Islet of Langerhans (tissue), 1 donor: ENCODE results near the gene MPPED2.

Experiments used
- FAIRE-seq: peaks from one replicate; lab custom pipeline; 2011; peaks lifted over from hg19 to GRCh38; lab: Jason Lieb, UNC

MPPED2 gene

DNA sequence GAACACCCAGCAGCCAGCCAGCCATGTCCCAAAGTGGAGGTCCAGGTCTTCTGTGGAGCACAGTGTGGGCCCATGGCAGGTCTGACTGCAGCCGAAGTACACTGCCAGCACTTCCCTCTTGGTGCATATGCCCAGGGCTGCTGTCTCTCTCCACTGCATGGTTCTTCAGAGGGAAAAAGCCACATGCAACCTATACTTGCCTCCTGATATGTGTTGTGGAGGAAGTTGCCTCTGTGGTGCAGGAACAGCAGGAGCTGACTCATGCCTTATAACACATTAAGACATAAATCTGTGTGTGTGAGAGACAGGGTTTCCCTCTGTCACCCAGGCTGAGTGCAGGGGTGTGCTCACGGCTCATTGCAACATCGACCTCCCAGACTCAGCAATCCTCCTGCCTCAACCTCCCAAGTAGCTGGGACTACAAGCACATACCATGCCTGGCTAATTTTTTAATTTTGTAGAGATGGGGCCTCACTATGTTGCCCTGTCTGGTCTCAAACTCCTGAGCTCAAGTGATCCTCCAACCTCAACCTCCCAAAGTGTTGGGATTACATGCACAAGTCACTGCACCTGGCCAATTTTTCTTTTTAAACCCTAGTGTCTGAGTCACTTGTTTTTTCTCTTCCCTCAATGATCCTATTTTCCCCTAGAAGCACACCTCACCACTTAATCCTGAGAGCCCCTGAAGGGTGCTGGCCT is 98.8 kb downstream of the MPPED2 start:
- FAIRE-seq = no peak

DNA sequence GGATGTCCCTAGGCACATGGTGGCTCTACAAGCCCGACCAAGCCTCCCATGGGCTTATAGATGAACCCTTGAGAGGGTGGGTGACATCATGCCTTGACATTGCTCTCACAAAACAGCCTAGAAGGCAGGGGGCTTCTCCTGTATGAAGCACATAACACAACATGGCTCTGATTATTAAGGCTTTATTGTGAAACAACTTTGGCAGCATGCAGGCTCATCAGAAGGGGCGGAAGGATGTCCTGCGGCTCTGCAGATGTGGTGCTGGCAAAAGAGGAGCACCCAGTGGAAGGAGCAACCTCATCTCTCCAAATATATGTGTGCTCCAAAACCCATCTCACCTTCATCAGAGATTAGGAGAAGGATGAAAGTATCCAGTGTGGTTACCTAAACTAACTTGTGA is 100.4 kb downstream of the MPPED2 start:
- FAIRE-seq = no peak

DNA sequence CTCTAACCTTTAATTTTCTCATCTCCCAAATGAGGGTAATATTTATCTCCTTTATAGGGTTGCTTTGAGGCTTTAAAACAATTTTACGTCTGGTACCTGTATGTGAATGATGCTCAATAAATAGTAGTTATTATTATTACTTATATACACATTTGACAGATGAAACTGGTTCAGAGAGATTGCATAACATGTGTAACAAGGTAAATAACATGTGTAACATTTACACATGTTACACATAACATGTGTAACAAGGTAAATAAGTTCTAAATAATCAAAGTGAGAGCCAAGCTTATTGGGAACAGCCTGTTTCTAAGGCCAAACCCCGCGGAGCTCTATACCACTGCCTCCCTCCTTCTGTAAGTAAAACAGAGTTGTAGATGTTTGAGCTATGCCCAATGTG is 100.9 kb downstream of the MPPED2 start:
- FAIRE-seq = no peak

DNA sequence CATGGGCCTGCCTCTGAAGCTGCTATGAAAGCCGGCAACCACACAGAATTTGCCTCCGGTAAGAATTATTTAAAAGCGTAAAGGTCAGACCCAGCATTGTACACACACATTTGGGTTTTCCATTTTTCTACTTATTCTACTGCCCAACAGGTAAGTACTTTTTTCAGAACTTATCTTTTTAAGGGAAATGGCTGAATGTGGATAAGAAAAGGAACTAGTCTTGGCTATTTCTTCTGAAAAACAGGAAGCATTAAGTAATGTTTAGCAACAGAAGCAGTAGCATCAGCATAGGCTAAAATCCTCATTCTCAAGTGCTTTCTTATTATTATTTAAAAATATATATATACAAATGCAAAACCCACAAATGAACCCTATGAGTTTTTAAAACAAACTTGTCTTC is 103.1 kb downstream of the MPPED2 start:
- no peak for FAIRE-seq

DNA sequence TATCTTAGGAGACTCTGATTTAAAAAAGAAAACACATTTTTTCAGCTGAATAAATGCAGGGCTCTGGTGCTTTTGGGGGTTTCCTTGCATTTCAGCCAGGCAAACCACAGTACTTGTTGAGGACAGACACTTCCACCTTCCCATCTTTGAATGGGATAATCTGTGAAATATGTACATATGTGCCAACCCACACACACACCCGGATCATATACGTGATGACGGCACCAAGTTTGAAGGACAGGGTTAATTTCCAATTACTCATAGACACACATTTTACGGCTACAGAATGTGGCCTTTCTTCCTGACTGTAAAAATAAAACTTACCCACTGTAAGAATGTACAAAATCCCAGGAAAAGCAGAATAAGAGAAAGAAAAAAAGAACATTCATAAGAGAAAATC is 104.4 kb downstream of the MPPED2 start:
- no peak for FAIRE-seq

DNA sequence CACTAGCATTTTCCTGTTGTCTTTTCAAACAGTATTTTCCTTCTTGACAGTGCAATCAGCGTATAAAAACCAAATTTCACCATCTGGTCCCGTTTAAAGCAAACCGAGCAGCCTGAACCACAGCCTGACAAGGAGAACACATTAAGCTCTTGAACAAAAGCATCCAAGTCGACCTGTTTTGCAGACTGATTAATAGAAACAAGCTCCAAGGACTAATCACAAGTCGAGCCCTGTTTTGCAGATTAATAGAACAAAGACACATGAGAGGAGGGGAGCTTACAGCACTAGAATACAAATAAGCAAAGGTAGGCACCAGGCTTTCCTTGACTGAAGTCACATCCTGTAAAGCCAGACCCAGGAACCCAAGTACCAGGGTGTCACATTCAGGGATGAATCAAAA is 104.8 kb downstream of the MPPED2 start:
- peak; percentile 24 for FAIRE-seq

DNA sequence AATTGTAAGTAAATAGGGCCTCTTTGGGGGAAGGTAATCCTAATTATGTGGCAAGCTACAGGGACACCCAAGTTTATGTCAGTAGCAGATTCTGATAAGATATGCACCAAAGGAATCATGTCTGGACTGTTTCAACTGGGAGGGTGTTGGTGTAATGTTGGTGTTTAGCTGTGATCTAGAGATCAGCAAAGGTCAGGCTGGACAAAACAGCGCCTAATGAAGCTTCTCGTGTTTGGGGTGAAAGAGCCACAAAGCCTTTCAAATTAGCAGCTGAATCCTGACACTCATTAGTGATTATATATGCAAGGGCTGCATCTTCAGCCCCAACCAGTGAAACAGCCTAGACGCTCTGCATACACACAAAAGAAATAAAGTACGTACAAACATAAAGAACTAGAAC is 106.3 kb downstream of the MPPED2 start:
- FAIRE-seq = no peak

DNA sequence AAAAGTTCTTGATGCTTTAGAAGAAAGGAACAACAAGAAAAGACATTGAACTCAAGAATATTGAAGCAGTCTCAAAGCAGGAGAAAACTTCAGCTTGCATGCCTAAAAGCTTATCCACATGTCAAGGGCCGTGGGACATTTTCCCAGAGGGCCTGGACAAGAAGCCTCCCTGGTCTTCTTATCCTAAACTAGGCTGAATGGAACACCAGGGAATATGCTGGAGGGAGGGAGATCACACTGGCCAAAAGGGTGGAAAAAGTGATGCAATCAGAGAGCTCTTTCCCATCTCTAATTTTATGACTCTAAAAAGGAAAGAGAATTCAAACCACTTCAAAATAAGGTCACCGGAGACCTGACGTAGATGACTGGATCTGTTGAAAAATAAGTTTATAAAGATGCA is 107.2 kb downstream of the MPPED2 start:
- no peak for FAIRE-seq

DNA sequence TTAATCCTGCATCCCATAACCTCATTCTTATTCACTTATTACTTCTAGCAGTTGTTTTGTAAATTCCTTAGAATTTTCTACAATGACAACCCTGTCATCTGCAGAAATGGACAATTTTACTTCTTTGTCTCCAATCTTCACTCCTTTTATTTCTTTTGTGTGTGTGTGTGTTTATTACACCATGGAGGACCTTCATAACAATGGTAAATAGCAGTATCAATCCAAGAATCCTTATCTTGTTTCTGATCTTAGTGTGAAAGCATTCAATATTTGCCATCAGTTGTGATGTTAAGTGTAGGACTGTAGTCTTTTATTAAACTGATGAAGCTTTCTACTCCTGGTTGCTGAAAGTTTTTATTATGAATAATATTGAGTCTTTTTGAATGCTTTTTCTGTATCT is 109.1 kb downstream of the MPPED2 start:
- no peak for FAIRE-seq

DNA sequence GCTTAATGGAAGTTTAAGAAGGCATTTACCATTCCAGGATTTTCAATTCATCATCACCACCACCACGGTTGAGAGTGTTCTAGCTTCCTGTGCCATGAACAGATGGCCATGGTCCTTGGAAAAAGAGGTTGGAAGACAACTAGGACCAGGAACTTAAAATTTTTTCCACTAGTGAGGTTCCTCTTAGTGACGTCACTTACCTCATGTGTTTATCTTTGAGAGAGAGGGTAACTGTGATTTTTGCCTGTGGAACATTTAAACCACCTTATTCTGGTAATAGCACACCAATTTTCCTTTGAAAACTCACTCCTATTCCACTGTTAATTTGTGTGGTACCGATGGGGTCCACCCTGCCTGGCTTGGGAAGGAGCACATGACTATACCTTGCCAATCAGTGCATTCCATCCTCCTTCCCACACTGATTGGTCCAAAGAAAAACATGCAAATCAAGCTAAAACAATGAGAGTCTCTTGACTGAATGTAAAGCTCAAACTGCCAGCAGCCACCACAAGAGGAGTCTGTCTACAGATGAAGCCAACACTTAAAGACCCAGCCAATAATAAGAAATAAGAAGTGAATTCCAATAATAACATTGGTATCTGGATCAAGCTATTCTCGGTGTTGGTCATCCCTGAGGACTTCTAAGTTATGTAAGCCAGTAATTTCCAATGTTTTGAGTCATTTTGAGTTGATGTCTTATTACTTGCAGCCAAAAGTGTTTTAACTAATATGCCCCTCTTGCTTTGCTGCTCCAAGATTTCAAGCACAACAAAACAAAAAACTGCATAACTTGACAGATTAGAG is 111.8 kb downstream of the MPPED2 start:
- no peak for FAIRE-seq

DNA sequence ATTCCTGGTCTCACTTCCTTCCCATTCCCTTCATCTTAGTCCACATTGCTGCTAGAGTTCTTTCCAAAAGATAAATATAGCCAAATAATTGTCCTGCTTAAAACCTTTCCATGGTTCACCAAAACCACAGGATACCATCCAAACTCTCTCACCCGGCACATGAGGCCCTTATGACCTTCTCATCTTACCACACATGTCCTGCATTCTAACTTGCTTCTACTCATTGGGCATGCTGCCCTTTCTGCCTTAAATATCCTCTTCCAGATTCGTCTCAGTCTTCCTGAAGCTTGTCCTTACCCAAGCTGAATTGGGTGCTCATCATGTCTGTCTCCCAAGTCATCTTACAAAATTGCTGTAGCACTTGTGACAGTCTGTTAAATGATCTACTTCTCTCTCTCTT is 114.9 kb downstream of the MPPED2 start:
- no peak for FAIRE-seq

DNA sequence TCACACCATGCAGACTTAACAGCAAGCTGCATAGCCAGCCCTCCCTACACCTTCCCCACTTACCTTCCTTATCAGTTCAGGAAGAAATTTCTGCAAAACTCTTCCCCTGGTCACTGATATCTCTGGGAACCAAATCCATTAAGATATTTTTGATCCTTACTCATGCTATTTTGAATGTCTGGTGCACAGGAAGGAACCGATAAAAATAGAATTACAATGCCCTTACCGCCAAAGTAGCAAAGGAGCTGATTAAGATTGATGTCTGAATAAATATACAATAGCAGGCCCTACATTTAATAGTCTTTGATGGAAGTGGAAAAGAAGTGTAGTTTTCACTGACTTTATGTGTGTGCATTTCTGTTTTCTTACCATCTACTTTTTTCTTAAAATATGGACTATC is 117.3 kb downstream of the MPPED2 start:
- FAIRE-seq = peak; percentile 27

DNA sequence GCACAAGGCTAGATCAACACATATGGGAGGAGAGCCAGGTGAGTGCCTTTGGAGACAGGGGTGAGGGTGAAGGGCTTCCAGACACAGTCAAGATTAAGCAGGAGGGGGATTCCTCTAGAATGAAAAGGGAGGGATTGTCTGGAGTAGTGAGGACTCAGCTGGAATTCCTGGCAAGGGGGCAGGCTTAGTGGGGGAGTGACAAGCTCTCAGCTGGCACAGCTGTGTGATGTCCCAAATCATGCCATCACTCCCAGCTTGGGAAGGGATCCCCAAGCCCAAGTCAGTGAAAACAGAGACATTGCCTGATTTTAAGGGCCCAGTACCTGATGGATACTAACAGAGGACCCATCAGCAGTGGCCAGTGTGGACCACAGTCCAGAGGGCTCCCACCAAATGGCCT is 119.0 kb downstream of the MPPED2 start:
- no peak for FAIRE-seq

DNA sequence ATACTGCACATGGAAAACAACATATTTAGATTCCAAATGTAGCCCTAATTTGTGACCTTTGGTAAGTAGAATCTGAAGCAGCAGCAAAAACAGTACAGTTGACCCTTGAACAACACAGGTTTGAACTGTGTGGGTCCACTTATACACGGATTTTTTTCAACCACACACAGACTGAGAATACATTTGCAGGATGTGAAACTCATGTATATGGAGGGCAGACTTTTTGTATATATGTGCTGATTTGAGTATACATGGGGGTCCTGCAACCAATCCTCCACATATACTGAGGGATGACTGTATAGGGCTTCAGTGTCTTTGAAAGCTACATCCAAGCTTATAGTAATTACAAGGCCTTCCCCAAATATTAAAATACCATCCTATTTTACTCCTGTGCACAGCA is 120.5 kb downstream of the MPPED2 start:
- no peak for FAIRE-seq

DNA sequence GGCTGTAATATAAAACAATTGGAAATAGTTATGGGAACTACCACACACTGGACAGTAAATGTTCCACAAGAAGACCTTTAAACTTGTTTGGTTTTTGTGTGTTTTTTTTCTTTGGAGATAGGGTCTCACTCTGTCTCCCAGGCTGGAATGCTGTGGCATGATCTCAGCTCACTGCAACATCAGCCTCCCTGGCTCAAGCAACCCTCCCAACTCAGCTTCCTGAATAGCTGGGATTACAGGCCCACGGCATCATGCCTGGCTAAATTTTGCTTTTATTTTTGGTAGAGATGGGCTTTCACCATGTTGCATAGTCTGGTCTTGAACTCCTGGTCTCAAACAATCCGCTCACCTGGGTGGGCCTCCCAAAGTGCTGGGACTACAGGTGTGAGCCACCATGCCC is 121.0 kb downstream of the MPPED2 start:
- FAIRE-seq = no peak

DNA sequence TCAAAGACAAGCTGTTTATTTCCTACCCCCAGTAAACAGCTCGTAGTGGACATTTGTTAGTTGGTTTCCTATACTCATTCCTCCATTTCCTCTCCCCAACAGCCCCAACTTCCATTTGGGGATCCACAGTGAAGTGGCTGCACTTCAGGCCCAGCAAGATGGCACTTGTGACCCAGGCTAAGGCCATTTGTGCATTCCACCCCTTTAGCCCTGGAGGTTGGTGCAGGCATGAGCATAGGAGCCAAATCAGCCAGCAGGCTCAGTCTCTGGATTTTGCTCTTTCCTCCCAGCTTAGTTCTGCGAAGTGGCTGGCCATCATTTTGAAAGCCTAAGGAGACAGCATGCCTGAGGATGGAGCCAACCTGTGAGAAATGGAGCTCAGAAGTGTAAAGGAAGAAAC is 122.9 kb downstream of the MPPED2 start:
- FAIRE-seq = no peak

DNA sequence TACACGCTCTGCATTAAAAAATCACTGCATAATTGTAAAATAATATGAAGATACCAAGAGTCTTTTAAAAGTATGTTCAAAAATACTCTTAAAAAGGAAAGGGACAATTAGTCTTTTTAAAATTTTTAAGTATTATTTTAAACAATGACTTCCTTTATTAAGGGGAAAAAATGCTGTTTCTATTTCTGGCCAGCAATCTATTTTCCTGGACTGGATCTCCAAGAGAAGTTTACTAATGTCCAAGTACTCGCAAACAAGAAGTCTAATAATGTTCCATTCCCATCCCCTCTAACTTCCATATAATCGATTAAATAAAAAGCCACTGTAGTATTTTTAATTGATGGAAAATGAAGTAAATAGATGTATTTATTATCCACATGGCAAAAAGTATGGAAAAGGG is 123.7 kb downstream of the MPPED2 start:
- FAIRE-seq = no peak

DNA sequence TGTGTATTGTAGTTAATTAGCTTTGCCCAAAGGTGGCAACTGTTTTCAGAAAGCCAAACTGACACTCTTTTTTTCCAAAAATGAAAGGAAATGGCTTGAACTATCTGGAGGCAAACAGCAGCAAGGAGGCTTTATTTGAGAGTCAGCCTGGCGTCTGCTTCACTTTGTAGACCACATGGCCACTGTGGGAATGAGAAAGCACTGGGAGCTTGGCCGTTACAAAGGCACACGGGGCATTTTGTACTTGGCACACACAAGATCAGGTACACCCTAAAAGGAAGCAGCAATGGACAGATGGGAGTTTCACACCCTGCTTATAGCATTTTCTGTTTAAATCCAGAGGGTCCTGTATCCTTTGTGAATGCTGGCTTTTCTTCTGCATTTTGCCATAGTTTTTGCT is 126.3 kb downstream of the MPPED2 start:
- FAIRE-seq = no peak

DNA sequence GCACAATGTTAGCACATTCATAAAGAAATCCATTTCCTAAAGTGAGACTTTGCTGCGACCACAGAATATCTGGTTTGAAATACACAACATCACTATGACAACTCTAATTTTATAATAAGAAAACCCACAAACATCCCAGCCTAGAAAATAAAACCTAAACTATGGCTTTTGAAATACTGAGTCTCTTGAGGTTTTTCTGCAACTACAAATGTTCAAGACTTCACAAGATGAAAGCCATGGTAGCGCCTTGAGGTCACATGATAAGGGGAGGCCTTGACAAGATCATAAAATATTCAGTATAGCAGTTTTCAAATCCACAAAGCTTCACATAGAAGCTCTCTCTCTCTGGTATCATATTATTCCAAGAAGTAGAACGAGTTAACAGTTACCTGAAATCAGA is 126.8 kb downstream of the MPPED2 start:
- no peak for FAIRE-seq

DNA sequence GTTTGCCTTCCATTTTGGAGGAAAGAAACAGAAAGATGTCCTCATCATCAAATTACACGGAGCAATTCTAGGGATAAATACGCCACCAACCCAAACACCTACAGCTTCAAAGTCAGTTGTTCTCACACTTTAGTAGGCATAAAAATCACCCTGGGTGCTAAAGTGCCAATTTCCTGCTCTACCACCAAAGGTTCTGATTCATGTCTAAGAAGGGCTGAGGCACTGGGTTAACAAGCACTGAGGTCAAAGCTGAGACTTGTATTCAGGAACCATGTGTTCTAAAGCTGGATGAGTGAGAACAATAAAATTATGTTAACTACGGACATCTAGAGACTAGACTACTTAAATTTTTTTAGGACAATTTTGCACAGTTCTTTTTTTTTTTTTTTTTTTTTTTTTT is 127.6 kb downstream of the MPPED2 start:
- no peak for FAIRE-seq

DNA sequence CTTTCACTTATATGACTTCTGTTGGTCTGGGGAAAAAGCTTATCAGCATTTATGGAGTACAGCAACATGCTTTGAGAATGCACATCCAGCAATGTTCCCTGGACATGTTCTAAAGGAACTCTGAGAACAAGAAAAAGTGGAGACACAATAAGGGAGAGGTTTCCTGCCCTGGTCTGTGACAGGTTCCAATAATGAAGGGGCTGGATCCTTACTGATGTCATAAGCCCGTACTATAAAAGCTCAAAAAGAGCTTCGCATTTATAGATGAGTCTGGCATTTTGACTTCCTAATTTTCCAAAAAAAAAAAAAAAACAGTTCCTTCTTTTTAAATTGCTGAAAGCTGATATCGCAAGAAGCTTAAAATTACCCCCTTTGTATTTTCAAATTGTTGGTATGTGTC is 129.1 kb downstream of the MPPED2 start:
- no peak for FAIRE-seq

DNA sequence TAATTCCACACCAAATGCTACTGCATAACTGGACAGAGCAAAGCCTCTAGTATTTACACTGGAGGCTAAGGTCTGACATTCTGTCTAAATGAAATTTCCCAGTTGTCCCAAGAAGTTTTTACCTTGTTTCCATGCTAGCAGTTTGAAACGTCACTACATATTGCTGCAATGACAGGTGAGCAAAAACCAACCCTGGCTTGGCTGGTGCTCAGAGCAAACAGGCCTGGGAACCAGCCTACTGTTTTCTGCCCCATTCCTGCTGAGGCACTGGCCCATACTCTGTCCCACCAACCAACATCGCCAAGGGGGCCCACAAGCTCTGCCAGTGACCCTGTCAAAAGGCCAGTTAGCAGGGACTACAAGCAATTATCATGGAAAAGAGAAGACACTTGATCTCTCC is 131.1 kb downstream of the MPPED2 start:
- no peak for FAIRE-seq

DNA sequence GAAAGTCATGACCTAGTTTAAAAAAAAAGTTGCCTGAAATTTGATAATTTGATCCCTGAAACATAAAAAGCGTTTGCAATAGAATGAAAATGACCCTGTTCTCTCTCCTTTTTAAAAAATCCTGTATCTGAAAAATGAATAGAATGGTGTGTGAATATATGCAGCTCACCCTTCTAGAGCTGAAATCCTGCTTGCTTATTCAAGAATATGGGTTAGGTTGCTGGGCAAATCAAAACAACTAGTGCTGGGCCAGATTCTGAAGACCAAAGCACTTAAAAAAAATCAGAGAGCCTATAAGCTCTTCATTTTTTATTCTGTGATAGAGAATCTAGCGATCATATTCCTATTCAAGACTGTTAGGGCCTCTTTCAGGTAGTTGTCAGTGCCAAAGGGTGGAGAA is 131.6 kb downstream of the MPPED2 start:
- no peak for FAIRE-seq

DNA sequence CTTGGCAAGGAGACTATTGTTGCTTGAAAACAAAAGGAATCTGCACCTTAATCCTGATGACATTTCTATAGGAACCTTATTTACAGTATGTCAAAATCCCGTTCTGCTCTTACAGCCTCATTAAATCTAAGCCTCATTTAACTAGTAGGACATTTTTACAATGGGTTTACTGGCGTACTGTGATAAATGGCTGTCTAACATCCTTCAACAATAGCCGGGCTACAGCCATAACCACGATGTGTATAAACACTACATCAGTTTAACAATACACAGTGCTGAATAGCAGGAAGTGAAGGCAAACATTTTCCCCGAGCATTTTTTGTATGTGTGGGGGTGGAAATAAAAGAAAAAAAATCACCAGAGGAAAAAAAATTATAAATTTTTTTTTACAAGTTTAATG is 132.0 kb downstream of the MPPED2 start:
- no peak for FAIRE-seq
